MM.1S (cell line): ENCODE data around the gene DNAJB8.

Experiments used
- DNase-seq: peaks from one replicate; pipeline ENCODE4 v3.0.0-alpha.2; 2015
- H2AFZ ChIP-seq: fragments of 300-600 bp; sonication (generic); 2 replicates; pipeline ENCODE4 v1.6.0; 2016; ENCODE audit warnings: antibody characterized with exemption, low read length
- H3F3A ChIP-seq: fragments of 300-600 bp; sonication (generic); 2 replicates; pipeline ENCODE4 v1.6.1; 2016; ENCODE audit warnings: mild to moderate bottlenecking, antibody characterized with exemption, low read length, moderate library complexity, mixed read lengths; ENCODE audit not compliant: insufficient read depth
- H3K27ac ChIP-seq: fragments of 300-600 bp; sonication (generic); 2 replicates; pipeline ENCODE4 v1.5.1; 2016; ENCODE audit warnings: mild to moderate bottlenecking, low read length
- H3K27me3 ChIP-seq: fragments of 300-600 bp; sonication (generic); replicated peaks from 2 replicates; pipeline ENCODE4 v1.6.0; 2016; ENCODE audit warnings: low read length; ENCODE audit not compliant: insufficient read depth
- H3K36me3 ChIP-seq: fragments of 300-600 bp; sonication (generic); replicated peaks from 2 replicates; pipeline ENCODE4 v1.6.1; 2016; ENCODE audit warnings: mild to moderate bottlenecking, low read length, mixed read lengths; ENCODE audit not compliant: insufficient read depth
- H3K4me1 ChIP-seq: fragments of 300-600 bp; sonication (generic); 2 replicates; pipeline ENCODE4 v1.6.1; 2016; ENCODE audit warnings: low read length, mixed read lengths
- H3K4me2 ChIP-seq: fragments of 300-600 bp; sonication (generic); 2 replicates; pipeline ENCODE4 v1.6.0; 2016; ENCODE audit warnings: low read depth, low read length
- H3K4me3 ChIP-seq: fragments of 300-600 bp; sonication (generic); 2 replicates; pipeline ENCODE4 v1.5.1; 2016; ENCODE audit warnings: low read length, mixed read lengths
- H3K79me2 ChIP-seq: fragments of 300-600 bp; sonication (generic); 2 replicates; pipeline ENCODE4 v1.6.1; 2016; ENCODE audit warnings: mixed run types, low read length, mixed read lengths
- H3K9ac ChIP-seq: fragments of 300-600 bp; sonication (generic); 2 replicates; pipeline ENCODE4 v1.6.1; 2016; ENCODE audit warnings: low read length, mixed read lengths
- H3K9me2 ChIP-seq: fragments of 300-600 bp; sonication (generic); replicated peaks from 2 replicates; pipeline ENCODE4 v1.6.1; 2016; ENCODE audit warnings: mild to moderate bottlenecking, low read length, mixed read lengths; ENCODE audit not compliant: insufficient read depth
- H3K9me3 ChIP-seq: fragments of 300-600 bp; sonication (generic); replicated peaks from 2 replicates; pipeline ENCODE4 v1.6.1; 2016; ENCODE audit warnings: mild to moderate bottlenecking, low read length, mixed read lengths; ENCODE audit not compliant: insufficient read depth
- H4K20me1 ChIP-seq: fragments of 300-600 bp; sonication (generic); 2 replicates; pipeline ENCODE4 v1.6.1; 2016; ENCODE audit warnings: mild to moderate bottlenecking, low read length, moderate library complexity, mixed read lengths; ENCODE audit not compliant: insufficient read depth
- EZH2 ChIP-seq: fragments of 300-600 bp; sonication (generic); optimal IDR thresholded peaks from 2 replicates; pipeline ENCODE3; 2017; ENCODE audit warnings: low read depth, mild to moderate bottlenecking, antibody characterized with exemption, low read length, mixed read lengths
- EZH2phosphoT487 ChIP-seq: fragments of 300-600 bp; sonication (generic); IDR thresholded peaks from 2 replicates; pipeline ENCODE4 v1.6.1; 2018; ENCODE audit warnings: antibody characterized with exemption, low read length
- TF ChIP-seq, protein P1 (sequence below): fragments of 300-600 bp; sonication (generic); IDR thresholded peaks from 2 replicates; pipeline ENCODE4 v1.5.1; 2016; ENCODE audit warnings: antibody characterized with exemption, low read length, mixed read lengths

DNAJB8 gene

DNA sequence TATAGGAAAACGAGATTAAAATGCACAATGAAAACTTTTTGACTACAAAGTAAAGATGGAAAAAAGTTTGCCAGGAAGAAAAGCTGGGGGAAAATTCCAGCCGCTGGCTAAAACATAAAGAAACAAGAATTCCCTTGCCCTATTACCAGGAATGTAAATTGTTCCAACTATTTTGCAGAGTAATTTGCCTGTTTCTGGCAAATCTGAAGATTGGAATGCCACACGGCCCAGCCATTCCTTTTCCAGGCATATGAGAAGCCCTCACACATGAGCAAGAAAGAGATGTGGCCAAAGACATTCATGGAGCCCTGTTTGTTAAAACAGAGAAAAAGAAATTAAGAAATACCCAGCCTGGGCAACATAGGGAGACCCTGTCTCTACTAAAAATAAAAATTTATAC, 34.7 kb upstream of the DNAJB8 start:
- Histone ChIP-seq H3K27me3 (peaks cover 56% of the 10 kb centered on the region), H3K36me3 (no peaks in the 10 kb centered on the region), H3K4me3 (no peak overlapping the region), H4K20me1 (no peaks in the 10 kb centered on the region), H3K9me3 (no peaks in the 10 kb centered on the region), H3K4me2 (no peak overlapping the region), H3K27ac (no peak overlapping the region), H3F3A (no peaks in the 10 kb centered on the region), H2AFZ (no peak overlapping the region), H3K9ac (no peak overlapping the region), H3K4me1 (no peaks in the 10 kb centered on the region), H3K79me2 (no peaks in the 10 kb centered on the region), H3K9me2 (no peaks in the 10 kb centered on the region)
- TF ChIP-seq, protein P1, sequence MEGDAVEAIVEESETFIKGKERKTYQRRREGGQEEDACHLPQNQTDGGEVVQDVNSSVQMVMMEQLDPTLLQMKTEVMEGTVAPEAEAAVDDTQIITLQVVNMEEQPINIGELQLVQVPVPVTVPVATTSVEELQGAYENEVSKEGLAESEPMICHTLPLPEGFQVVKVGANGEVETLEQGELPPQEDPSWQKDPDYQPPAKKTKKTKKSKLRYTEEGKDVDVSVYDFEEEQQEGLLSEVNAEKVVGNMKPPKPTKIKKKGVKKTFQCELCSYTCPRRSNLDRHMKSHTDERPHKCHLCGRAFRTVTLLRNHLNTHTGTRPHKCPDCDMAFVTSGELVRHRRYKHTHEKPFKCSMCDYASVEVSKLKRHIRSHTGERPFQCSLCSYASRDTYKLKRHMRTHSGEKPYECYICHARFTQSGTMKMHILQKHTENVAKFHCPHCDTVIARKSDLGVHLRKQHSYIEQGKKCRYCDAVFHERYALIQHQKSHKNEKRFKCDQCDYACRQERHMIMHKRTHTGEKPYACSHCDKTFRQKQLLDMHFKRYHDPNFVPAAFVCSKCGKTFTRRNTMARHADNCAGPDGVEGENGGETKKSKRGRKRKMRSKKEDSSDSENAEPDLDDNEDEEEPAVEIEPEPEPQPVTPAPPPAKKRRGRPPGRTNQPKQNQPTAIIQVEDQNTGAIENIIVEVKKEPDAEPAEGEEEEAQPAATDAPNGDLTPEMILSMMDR: no peak
- no peak for DNase-seq

DNA sequence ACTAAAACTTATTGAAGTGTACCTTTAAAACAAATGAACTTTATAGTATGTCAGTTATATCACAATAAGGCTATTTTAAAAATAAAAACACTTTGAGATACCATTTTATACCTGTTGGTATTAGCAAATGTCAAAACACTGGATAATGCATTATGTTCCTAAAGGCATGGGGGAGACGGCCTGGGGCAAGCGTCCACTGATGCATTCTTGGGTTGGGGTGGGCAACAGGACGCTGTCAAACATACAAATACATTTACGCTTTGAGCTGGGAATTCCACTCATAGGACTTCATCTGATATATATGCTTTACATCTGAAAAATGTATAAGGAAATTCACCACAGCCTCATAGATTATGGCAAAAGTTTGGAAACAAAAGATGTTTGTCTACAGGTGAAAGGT, 33.9 kb upstream of the DNAJB8 start:
- no peaks in the 10 kb centered on the region for H3K9me3 ChIP-seq
- H3K4me3 ChIP-seq: no peak overlapping the region
- DNase-seq: no peak
- no peaks in the 10 kb centered on the region for H3K36me3 ChIP-seq
- no peaks in the 10 kb centered on the region for H3K4me1 ChIP-seq
- H3K27ac ChIP-seq: no peak overlapping the region
- H2AFZ ChIP-seq: no peak overlapping the region
- no peak overlapping the region for H3K9ac ChIP-seq
- no peaks in the 10 kb centered on the region for H3K79me2 ChIP-seq
- no peak overlapping the region for H3K4me2 ChIP-seq
- H4K20me1 ChIP-seq: no peaks in the 10 kb centered on the region
- no peaks in the 10 kb centered on the region for H3F3A ChIP-seq
- H3K9me2 ChIP-seq: no peaks in the 10 kb centered on the region
- H3K27me3 ChIP-seq: peaks cover 65% of the 10 kb centered on the region
- TF ChIP-seq, protein P1: no peak
- TF ChIP-seq EZH2: no peak
- TF ChIP-seq EZH2phosphoT487: no peak

DNA sequence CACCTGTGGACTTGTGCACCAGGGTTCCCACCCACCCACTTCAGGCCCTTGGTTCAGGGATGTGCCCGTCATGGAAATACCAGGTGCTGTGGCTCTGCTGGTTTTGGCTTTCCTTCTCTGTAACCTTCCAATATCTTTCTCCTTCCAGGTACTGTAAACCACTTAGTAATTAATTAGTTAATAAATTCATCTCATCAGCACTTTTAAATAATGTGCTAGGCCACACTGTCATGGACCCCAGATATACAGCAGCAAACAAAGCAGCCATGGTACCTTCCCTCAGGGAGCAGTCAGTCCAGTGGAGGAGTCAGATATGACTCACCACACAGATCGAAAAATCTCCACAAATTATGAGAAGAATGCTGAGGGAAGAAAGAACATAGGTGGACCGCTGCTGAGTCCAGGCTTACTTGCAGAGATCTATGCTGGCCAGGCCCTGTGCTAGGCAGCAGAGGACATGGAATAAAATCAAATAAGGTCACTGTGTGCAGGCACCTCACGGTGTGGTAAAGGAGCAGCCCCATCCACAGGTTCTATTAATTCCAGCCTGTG, 33.1 kb upstream of the DNAJB8 start:
- Histone ChIP-seq H3K4me3 (no peak overlapping the region), H3K4me2 (no peak overlapping the region), H3K9me3 (no peaks in the 10 kb centered on the region), H4K20me1 (no peaks in the 10 kb centered on the region), H3F3A (no peaks in the 10 kb centered on the region), H2AFZ (no peak overlapping the region), H3K36me3 (no peaks in the 10 kb centered on the region), H3K9me2 (no peaks in the 10 kb centered on the region), H3K4me1 (no peaks in the 10 kb centered on the region), H3K27me3 (peaks cover 73% of the 10 kb centered on the region), H3K9ac (no peak overlapping the region), H3K27ac (no peak overlapping the region), H3K79me2 (no peaks in the 10 kb centered on the region)
- TF ChIP-seq, protein P1: no peak
- no peak for TF ChIP-seq EZH2
- TF ChIP-seq EZH2phosphoT487: no peak
- no peak for DNase-seq
